NOMO-1 treated with DMSO at 0.1 percent for 48 hours (cell line): ENCODE measurements around the gene DNAAF1.
"Not testable (repeated sequence)": the region's sequence is repeated elsewhere in the genome, so short reads cannot be mapped to it uniquely, and the experiment has no call there.

Experiments
- DNase-seq: peaks from one replicate; lab custom pipeline; 2025; ENCODE audit not compliant: unreplicated experiment; lab: John Stamatoyannopoulos, UW

The DNAAF1 gene

DNA sequence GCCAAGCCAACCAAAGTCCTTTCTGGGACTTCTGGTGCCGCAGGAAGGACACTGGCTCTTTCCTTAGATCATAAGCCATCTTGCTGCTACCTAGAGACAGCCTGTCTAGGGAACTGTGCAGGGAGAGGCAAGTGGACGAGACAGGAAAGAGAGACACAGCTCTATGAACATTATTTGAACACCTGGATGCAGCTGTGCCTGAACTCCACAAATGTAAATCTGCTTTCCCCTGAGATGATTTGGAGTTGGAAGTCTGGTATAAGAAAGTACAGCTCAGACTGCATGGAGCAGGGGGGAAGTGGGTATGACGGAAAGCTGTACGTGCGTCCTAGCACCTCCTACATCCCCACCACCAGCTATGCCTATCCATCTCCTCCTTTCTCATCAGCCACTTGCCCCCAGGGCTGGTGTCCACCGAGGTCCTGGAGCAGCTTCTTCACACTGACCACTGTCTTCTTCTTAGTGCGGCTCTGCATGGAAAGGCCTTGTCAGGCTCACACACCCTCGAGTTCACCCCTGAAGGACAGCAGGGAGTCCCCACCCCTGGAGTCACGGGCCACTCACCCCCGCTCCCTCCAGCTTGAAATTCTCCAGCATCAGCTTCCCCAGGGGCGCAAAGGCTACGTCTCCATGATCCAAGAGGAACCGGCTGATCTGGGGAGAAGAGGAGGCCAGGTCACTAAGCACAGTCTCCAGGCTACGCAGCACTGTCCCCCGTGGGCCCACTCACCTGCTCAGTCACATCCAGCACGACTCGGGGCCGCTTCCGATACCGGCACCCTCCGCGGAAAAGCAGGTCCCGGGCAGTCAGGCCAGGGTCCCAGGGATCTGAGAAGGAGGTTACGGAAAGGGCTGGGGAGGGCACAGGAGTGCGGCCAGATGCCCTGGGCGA is 37.8 kb downstream of the DNAAF1 start:
- no peak for DNase-seq

DNA sequence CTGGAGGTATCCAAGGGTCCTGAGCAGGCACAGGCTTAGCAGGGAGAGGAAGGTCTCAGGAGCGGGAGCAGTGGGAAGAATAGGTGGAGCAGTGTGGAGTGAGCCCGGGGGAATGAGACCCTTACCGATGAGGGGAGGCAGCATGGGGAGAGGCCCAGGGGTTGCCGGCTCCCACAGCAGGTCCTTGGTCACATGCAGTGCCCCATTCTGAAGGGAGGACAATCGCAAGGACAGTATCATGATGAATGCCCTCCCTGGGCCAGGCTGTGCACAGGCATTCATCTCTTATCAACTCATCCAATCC is 38.4 kb downstream of the DNAAF1 start:
- DNase-seq, result no peak

DNA sequence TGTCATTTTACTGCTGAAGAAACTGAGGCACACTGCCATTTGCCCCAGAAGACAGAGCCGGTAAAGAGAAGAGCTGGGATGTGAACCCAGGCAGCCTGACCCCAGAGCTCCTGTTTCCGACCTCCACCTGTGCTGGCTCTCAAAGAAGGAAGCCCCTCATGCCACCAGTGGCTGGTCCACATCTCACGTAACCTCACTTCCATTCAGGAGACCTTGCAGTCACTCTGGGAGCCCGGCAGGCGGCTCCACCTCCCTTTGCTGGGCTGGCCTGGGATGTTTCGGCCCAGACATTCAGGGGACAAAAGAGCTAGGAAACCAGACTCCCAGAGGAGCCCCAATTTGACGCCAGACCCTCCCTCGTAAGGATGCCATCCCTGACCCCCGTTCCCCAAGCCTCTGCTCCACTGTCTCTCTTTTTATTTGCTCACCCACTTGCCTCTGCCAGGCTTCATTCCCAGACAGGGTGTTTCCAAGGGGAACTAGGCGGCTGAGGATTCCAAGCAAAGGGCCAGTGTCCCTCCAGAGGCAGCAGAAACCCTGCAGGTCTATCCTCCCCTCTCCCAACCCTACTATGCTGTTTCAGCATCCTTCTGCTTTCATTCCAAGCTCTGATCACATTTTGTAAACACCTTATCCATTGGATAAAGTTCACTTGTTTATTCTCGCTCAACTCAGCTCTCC is 38.9 kb downstream of the DNAAF1 start:
- no peak for DNase-seq

DNA sequence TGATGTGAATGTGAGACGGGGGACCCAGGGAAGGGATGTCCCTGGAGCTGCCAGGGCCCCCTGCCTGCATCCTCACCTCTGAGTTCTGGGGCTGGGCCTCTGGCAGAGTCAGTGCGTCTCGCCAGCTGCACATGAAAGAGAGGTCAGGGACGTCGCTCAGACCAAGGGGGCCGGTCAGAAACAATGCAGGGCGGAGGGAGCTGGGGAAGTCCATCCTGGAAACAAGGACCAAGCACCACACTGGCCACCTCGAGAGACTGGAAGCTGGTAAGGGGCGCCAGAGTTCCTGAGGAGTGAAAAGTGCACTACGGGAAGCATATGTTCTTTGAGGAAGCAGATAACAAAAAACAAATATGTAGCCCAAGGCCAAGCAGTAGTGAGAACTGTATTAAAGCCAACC is 39.7 kb downstream of the DNAAF1 start:
- no peak for DNase-seq

DNA sequence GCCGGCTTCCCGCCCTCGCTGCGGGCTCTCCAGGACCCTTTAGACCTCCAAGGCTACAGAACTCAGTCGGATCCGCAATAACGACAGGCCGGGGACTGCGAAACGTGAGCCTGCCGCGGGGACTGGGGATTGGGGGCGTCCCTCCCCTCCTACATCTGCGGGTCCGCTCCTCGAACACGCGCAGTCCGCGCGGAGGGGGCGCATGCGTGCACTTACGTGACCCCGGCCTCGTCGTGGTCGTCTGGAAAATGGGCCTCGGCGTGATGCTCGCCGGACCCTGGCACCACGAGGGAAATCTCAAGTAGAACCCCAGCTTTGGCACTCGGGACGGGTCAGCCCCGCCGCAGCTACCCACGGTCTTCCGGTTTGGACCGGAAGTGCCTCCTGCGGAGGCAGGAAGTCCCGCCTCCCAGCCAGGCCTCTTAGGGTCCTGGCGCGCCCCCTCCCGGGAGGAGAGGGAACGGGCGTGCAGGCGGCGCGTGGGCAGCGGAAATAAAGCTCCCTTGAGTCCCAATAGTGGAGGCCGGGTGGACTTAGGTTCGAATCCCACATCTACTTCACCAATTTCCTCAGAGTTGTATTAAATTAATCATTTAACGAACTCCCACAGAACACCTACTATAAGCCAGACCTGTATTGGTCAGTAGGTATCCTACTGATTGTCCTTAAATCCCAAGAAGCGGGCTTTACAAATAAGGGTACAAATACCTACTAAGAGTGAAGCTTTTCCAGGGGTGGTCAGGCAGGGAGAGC is 41.8 kb downstream of the DNAAF1 start, which contains the start of gene TAF1C:
Gene TAF1C (minus strand): TSS at position 373 of the 753 bp plus-strand sequence. CDS start 2,069 bp downstream, outside the sequence.
- DNase-seq, result peak; percentile 86

DNA sequence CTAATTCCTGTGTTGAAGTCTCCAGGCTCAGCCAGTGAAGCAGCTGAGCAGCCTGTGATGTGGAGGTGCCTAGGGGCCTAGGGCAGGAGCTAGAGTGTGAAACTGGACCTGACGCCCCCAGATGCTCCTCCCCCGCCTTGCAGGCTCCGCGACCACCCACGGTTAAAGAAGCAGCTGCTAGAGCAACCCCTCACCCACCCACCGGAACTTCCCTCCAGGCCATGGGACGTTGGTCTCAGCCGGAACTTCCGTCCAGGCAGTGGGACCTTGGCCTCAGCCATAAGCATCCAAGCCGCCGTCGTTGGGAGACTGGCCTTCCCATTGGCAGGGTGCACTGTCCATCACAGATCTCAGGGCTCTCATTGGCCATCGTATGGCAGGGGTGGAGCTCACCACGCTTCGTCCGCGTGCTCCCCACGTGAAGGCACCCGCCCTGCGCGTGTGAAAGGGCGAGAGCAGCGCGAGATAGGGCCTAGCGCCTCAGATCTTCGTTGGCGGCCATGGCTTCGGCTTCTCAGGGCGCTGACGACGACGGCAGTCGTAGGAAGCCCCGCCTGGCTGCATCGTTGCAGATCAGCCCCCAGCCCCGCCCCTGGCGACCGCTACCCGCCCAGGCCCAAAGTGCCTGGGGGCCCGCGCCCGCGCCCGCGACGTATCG is 45.8 kb downstream of the DNAAF1 start, which contains the start of gene ADAD2:
Gene ADAD2 (plus strand): TSS at position 427 of the 658 bp plus-strand sequence. CDS start 74 bp downstream, at position 501.
- no peak for DNase-seq

DNA sequence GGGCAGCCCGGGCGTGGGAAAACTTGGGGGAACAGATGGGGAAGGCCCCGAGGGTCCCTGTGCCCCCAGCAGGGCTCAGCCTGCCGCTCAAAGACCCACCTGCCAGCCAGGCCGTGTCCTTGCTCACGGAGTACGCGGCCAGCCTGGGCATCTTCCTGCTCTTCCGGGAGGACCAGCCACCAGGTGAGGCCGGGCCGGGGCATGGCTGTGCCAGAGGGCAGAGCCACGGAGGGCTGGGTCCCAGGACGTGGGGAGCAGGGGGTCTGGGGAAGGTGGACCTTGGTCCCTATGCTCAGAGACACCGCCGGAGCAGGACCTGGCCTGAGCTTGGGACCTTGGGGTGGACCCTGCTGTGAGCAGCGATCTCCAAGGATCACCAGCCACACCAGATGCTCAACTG is 46.4 kb downstream of the DNAAF1 start:
- DNase-seq, result no peak

DNA sequence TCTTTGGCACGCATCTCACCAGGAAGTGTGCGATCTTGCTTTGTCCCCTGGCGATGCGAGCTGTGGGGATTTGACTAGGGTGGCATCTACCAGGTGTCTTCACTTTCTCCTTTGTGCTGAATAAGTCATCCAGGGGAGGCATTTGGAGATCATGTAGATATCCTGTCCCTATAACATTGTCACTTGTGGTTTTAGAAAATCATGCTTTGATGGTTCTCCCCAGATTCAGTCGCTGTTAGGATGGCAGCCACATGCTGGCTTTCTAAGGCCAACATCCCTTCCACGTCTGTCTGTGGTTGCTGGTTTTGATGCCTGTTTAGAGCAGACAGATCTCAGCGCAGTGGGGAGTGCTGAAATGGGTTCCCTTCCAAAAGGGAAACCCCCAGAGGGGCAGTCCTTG is 48.4 kb downstream of the DNAAF1 start:
- no peak for DNase-seq

DNA sequence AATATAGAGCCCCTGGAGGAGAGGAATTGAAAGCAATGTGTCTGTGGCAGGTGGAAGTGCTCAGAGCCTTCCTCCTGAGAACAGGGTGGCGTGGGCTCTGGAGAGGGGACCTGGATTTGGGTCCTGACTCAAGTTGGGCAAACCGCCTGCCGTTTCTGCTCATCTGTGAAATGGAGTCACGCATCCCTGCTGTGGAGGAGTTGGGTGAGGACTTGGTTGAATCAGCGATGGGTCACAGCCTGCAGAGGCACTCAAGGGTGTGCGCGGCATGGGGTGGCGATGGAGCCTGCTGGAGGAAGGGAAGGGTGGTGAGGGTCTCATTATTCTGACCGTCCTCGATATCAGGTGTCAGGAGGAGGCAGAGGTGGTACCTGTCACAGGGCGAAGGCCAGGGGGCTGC is 48.9 kb downstream of the DNAAF1 start:
- no peak for DNase-seq

DNA sequence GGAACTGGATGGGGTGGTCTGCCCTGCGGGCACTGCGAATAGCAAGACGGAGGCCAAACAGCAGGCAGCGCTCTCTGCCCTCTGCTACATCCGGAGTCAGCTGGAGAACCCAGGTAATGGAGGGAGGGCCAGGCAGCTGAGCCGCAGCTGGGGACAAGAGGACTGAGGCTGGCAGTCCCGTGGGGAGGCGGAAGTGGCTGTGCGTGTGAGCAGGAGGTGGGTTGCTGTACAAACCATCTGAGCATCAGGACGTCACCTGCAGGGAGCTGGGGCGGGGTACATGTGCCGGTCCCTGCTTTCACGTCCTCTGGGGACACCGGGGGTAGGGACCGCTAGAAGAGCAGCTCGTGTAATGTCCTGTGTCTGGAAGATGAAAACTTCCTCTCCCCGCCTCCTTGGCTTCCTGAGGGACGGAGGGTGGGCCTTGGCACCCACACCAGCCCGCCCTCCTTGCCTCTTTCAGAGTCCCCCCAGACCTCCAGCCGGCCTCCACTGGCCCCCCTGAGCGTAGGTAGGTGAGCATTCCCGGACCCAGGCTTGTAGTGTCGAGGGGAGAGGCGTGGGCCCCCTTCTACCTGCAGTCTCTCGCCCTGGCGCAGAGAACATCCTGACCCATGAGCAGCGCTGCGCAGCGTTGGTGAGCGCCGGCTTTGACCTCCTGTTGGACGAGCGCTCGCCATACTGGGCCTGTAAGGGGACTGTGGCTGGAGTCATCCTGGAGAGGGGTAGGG is 49.5 kb downstream of the DNAAF1 start:
- DNase-seq, result no peak

DNA sequence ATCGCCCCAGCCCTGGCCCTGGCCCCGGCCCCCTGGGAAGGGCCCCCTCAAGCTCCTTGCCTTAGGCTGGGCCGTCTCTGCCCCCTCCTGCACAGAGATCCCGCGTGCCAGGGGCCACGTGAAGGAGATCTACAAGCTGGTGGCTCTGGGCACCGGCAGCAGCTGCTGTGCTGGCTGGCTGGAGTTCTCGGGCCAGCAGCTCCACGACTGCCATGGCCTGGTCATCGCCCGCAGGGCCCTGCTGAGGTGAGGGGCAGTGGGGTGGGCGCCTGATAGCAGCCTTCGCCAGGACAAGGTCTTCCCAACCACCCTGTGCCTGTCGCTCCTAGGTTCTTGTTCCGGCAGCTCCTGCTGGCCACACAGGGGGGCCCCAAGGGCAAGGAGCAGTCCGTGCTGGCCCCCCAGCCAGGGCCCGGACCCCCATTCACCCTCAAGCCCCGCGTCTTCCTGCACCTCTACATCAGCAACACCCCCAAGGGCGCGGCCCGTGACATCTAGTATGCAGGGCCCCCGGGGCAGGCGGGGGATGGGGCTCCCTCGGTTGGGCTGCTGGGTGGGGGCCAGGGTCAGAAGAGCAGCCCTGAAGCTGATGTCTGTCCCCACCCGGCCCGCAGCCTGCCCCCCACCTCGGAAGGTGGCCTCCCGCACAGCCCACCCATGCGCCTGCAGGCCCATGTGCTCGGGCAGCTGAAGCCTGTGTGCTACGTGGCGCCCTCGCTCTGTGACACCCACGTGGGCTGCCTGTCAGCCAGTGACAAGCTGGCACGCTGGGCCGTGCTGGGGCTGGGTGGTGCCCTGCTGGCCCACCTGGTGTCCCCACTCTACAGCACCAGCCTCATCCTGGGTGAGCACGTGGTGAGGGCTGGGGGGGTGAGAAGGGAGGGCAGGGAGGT is 50.3 kb downstream of the DNAAF1 start:
- no peak for DNase-seq

DNA sequence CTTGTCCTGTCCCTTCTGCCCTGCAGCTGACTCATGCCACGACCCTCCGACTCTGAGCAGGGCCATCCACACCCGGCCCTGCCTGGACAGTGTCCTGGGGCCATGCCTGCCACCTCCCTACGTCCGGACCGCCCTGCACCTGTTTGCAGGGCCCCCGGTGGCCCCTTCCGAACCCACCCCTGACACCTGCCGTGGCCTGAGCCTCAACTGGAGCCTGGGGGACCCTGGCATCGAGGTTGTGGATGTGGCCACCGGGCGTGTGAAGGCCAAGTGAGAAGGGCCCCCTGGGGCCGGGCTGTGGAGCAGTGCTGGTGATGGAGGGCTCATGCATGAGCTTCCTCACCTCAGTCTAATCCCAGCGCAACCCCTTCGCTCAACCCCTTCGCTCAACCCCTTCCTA is 51.0 kb downstream of the DNAAF1 start:
- DNase-seq, result no peak

DNA sequence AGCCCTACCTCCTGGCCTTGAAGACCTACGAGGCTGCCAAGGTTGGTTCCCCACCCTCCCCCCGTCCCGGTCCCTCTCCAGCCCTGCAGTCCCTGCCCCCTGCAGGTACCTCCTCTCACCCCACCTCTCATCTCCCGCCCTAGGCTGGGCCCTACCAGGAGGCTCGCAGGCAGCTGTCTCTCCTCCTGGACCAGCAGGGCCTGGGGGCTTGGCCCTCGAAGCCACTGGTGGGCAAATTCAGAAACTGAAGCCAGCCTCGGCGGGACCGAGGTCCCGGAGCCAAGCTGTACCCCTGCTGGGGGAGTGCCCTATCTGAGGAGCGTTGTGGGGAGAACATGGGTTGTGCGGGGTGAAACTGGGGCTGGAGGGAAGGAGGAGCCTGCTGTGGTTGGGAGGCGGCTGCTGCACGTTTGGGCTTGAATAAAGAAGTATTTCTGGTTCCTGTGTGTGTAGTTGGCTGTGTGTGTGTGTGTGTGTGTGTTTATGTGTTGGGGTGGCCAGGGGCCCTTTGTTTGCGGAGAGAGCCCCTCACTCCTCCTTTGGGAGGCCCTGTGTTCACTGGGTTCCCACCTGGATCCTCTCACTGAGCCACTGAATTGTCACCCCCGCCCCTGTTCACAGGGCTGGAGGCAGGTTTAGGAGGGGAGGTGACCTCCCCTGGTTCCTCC is 51.8 kb downstream of the DNAAF1 start:
- DNase-seq, result no peak

DNA sequence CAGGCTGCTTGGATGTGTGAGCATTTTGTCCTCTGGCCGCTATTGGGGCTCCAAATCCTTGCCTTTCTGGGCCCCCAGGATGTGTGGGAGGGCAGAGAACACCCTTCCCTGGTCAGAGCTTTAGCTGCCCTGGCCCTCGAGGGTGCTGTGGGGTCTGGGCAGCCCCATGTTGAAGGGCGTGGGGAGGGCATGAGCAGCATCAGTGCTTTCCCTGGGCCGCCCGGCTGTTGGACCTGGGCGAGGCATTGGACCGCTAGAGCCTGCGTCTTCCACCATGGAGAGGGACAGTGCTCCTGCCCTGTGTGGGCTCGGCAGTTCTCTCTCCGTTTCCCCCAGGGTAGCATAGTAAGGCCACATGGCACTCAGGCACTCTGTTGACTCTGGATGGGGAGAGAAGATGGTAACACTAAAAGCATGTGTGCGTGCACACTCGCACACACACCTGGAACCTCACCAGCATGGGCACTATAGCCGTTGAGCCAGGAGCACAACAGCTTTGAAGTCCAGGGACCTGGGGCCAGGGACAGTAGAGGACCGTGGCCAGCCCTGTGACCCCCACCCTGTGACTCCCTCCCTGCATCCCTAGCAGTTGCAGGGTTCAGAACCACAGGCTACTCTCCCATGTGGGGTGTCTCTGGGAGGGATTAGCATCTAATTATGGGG is 52.5 kb downstream of the DNAAF1 start:
- DNase-seq, result no peak

DNA sequence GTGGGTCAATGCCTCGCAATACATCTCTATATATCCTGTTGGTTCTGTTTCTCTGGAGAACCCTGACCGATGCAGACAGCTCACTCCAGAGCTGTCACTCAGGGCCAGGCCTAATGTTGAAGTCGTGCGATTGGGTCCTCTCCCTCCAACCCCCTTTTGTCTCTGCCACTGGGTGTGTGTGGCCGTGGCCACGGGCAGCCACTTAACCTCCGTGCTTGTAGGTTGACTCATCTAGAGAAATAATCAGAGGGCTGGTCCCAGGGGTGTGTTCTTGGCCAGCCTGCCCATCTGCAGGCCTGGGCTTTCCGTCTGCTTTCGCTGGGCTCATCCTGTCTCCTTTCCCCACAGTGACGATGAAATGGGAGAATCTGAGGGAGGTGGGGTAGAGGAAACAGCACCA is 53.3 kb downstream of the DNAAF1 start:
- DNase-seq, result no peak

DNA sequence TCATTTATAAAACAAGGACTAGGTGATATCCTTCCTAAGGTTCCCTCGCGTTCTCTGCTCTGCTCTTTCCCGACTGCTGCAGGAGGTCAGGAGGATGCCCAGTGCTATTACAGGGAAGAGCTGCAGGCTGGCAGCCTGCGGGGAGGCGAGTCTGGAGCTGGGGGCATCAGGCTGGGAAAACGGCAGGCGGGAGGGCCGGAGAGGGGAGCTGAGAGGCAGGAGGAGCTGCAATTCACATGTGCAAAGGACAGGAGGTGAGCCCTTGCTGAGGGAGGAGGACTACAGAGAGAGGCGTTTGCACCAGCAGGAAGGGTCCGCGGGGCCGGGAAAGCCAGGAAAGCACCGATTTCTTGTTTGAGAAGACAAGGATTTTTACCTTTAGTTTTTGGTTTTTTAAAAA is 54.0 kb downstream of the DNAAF1 start:
- DNase-seq, result no peak

DNA sequence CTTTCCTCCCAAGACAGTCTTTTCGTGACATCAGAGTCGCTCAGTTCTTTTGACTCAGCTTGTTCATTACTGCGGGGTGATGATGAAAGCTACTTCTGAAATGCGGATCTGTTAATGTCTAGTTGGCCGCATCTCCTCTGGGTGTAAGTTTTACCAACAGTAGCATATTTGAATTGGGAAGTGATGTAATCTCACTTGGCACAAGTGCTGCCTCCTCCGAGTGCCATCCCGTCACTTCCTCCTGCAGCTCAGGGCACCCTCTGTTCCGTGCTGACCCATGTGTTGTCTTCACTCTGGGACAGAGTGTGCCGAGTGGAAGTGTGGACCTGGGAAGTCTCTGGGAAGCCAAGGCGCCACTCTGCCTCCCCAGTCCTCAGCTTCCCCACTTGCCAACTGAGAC is 54.8 kb downstream of the DNAAF1 start:
- peak; percentile 92 for DNase-seq

DNA sequence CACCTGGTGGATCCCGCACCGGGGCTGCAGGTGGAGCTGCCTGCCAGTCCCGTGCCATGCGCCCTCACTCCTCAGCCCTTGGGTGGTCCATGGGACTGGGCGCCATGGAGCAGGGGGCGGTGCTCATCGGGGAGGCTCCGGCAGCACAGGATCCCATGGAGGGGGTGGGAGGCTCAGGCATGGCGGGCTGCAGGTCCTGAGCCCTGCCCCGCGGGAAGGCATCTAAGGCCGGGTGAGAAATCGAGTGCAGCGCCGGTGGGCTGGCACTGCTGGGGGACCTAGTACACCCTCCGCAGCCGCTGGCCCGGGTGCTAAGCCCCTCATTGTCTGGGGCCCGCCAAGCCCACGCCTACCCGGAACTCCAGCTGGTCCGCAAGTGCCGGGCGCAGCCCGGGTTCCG is 59.4 kb downstream of the DNAAF1 start:
- not testable (repeated sequence) for DNase-seq
